K562 (cell line): Measurements from ENCODE around the gene GYS1. TPM values are rescaled to one million over a fixed set of nuclear protein-coding genes. Genes with fewer than 3 reads are reported as not detected.
A peak's percentile ranks its signal among the peaks of the same experiment; 100 is the strongest.

ENCODE experiments used
- ARNT ChIP-seq, 2 experiments: fragments of 450-650 bp; IDR thresholded peaks; 2 replicates each; pipeline ENCODE4 v1.6.1; 2016; ENCODE audit warnings: mild to moderate bottlenecking in 1 of 2
- BHLHE40 ChIP-seq: IDR thresholded peaks from 2 replicates; pipeline ENCODE4 v1.6.1; 2011; ENCODE audit warnings: low read length, improper control_type of control experiment
- DDX20 ChIP-seq: fragments of 450-650 bp; IDR thresholded peaks from 2 replicates; pipeline ENCODE4 v1.6.1; 2016; ENCODE audit warnings: missing genetic modification characterization, low read depth, mild to moderate bottlenecking, missing compliant biosample characterization, moderate library complexity
- ERF ChIP-seq: fragments of 450-650 bp; formaldehyde crosslinking; IDR thresholded peaks from 2 replicates; pipeline ENCODE4 v1.4.0; 2020; ENCODE audit warnings: mild to moderate bottlenecking, mixed read lengths
- FIP1L1 ChIP-seq: fragments of 200-400 bp; formaldehyde crosslinking; IDR thresholded peaks from 2 replicates; pipeline ENCODE4 v1.6.1; 2018; ENCODE audit warnings: mild to moderate bottlenecking, low read depth, low read length; ENCODE audit not compliant: poor library complexity, severe bottlenecking
- FOXO4 ChIP-seq: fragments of 450-650 bp; formaldehyde crosslinking; IDR thresholded peaks from 2 replicates; pipeline ENCODE4 v1.4.0; 2020; ENCODE audit warnings: mild to moderate bottlenecking, moderate library complexity
- GTF2F1 ChIP-seq: IDR thresholded peaks from 2 replicates; pipeline ENCODE4 v1.6.1; 2011; ENCODE audit warnings: low read depth, low read length, improper control_type of control experiment
- KAT7 ChIP-seq: sonication (generic); formaldehyde crosslinking; IDR thresholded peaks from 2 replicates; pipeline ENCODE4 v1.8.0; 2022; ENCODE audit warnings: missing genetic modification reagents, mild to moderate bottlenecking, borderline replicate concordance
- LARP7 ChIP-seq: fragments of 450-650 bp; IDR thresholded peaks from 2 replicates; pipeline ENCODE4 v1.6.1; 2016
- MEF2A ChIP-seq: IDR thresholded peaks from 2 replicates; pipeline ENCODE4 v1.6.1; 2011; ENCODE audit warnings: low read depth, mild to moderate bottlenecking, low read length, moderate library complexity; ENCODE audit not compliant: control insufficient read depth
- MTA1 ChIP-seq: fragments of 450-650 bp; IDR thresholded peaks from 2 replicates; pipeline ENCODE4 v1.6.1; 2017; ENCODE audit warnings: borderline replicate concordance
- MTF1 ChIP-seq: fragments of 250-450 bp; sonication (Bioruptor Pico); IDR thresholded peaks from 2 replicates; pipeline ENCODE4 v1.9.0; 2021; ENCODE audit warnings: moderate library complexity, mild to moderate bottlenecking, inconsistent platforms, borderline replicate concordance
- NKRF ChIP-seq: fragments of 450-650 bp; IDR thresholded peaks from 2 replicates; pipeline ENCODE4 v1.6.1; 2016; ENCODE audit warnings: borderline replicate concordance
- RFX5 ChIP-seq: IDR thresholded peaks from 2 replicates; pipeline ENCODE4 v1.6.1; 2011; ENCODE audit warnings: low read depth, mild to moderate bottlenecking, improper control_type of control experiment, low read length
- SNAPC5 ChIP-seq: fragments of 250-450 bp; sonication (Bioruptor Pico); IDR thresholded peaks from 2 replicates; pipeline ENCODE4 v1.8.0; 2021; ENCODE audit warnings: moderate library complexity, mild to moderate bottlenecking, inconsistent platforms
- SRSF3 ChIP-seq: fragments of 200-400 bp; formaldehyde crosslinking; IDR thresholded peaks from 2 replicates; pipeline ENCODE4 v1.6.1; 2016; ENCODE audit warnings: mild to moderate bottlenecking, low read length, moderate library complexity; ENCODE audit not compliant: insufficient read depth
- TOE1 ChIP-seq, 2 experiments: fragments of 450-650 bp in 1 of 2; sonication (generic) in 1 of 2; formaldehyde crosslinking in 1 of 2; IDR thresholded peaks; 2 replicates each; pipeline versions ENCODE4 v1.7.1 to v1.8.0; 2016 to 2022; ENCODE audit warnings: borderline replicate concordance in 2 of 2, mild to moderate bottlenecking in 2 of 2, antibody characterized with exemption in 1 of 2, inconsistent platforms in 1 of 2, low read depth in 1 of 2, missing genetic modification reagents in 1 of 2, moderate library complexity in 1 of 2
- ZBTB2 ChIP-seq: fragments of 450-650 bp; IDR thresholded peaks from 2 replicates; pipeline ENCODE4 v1.6.1; 2016; ENCODE audit warnings: antibody characterized with exemption
- ZNF511 ChIP-seq: sonication (generic); formaldehyde crosslinking; IDR thresholded peaks from 2 replicates; pipeline ENCODE4 v1.8.0; 2022; ENCODE audit warnings: mild to moderate bottlenecking, missing genetic modification reagents
- ZNF551 ChIP-seq: fragments of 250-450 bp; sonication (Bioruptor Pico); IDR thresholded peaks from 2 replicates; pipeline ENCODE4 v1.5.0; 2021; ENCODE audit warnings: mild to moderate bottlenecking, moderate library complexity
- ZNF785 ChIP-seq: fragments of 250-450 bp; sonication (Bioruptor Pico); IDR thresholded peaks from 2 replicates; pipeline ENCODE4 v1.4.0; 2020; ENCODE audit warnings: mild to moderate bottlenecking
- polyA plus RNA-seq, 8 experiments: library from polyadenylated mRNA; depleted of rRNA in 4 of 8; stranded (reverse) in 5 of 8; unstranded in 3 of 8; fragments of >200 nt; fragmentation: Nextera tagmentation in 2 of 8; fragmentation: Illumina TruSeq in 1 of 8; extraction: Ambion mirVana in 2 of 8; extraction: Trizol in 1 of 8; gene quantifications; 2 replicates each; pipeline versions ENCODE4 v1.2.1 to v1.2.3, GENCODE V29; 2011 to 2014; ENCODE audit warnings: inconsistent platforms in 1 of 8, missing spikeins in 1 of 8
- total RNA-seq, 7 experiments: library from RNA; depleted of rRNA in 6 of 7; stranded (reverse); fragments of >200 nt in 6 of 7; fragmentation: Illumina TruSeq in 2 of 7; extraction: Trizol in 2 of 7; gene quantifications; 2 replicates each; pipeline versions ENCODE4 v1.2.1 to v1.2.3, GENCODE V29; 2011 to 2021; ENCODE audit warnings: low replicate concordance in 1 of 7

Gene GYS1
- total and polyA plus RNA-seq, 9 of the 15 experiments (the other 6 are each of a cell fraction or from before 2014, with no cell fraction given): 1.9 to 31.1 (median 15.2) TPM

GRCh38 chr19:48963371-48964204 is 29.5 kb downstream of the GYS1 start (continued):
- TF ChIP-seq SNAPC5 (CRISPR knock-in tag): no peak
- no peak for TF ChIP-seq ZNF785 (CRISPR knock-in tag)
- peak; percentile 45; the same call in 1 of the 2 replicates for TF ChIP-seq TOE1 (IDR thresholded peaks at IDR 0.05; ENCODE audit: borderline replicate concordance)
- TF ChIP-seq TOE1 (CRISPR knock-in tag; IDR thresholded peaks at IDR 0.05; ENCODE audit: borderline replicate concordance, low read depth): no peak
- 0 out of 2 replicates have a peak, but pooled peaks have one; percentile 79 for TF ChIP-seq ZBTB2
- peak; percentile 72; the same call in 1 of the 2 replicates for TF ChIP-seq SRSF3
- 0 out of 2 replicates have a peak, but pooled peaks have one; percentile 5 for TF ChIP-seq LARP7
- TF ChIP-seq FOXO4 (CRISPR knock-in tag): no peak
- 0 out of 2 replicates have a peak, but pooled peaks have one; percentile 10 for TF ChIP-seq ERF (CRISPR knock-in tag)
- 0 out of 2 replicates have a peak, but pooled peaks have one; percentile 2 for TF ChIP-seq KAT7
- TF ChIP-seq ARNT (IDR thresholded peaks at IDR 0.05): no peak
- TF ChIP-seq ZNF511 (CRISPR knock-in tag): 0 out of 2 replicates have a peak, but pooled peaks have one; percentile 16
- TF ChIP-seq MTA1: peak; percentile 25; the same call in 1 of the 2 replicates
- no peak for TF ChIP-seq MEF2A
- TF ChIP-seq MTF1 (CRISPR knock-in tag): no peak
- no peak for TF ChIP-seq RFX5
- 0 out of 2 replicates have a peak, but pooled peaks have one; percentile 37 for TF ChIP-seq BHLHE40
- TF ChIP-seq FIP1L1: peak; percentile 49
- TF ChIP-seq DDX20: peak; percentile 77; the same call in 1 of the 2 replicates
- TF ChIP-seq GTF2F1: peak; percentile 75; the same call in 1 of the 2 replicates
- no peak for TF ChIP-seq ZNF551 (CRISPR knock-in tag)
- 0 out of 2 replicates have a peak, but pooled peaks have one; percentile 47 for TF ChIP-seq NKRF
